ENCODE measurements around the gene SLC15A1. TPM values are rescaled to one million over a fixed set of nuclear protein-coding genes. Genes with fewer than 3 reads are reported as not detected.

The SLC15A1 gene
- total RNA-seq, 4 donors from 2014 or later = not detected

- Histone ChIP-seq H3K4me1 (no peaks in the 10 kb centered on the region), H3K9me3 (no peaks in the 10 kb centered on the region), H3K27ac (no peak overlapping the region), H3K36me3 (no peaks in the 10 kb centered on the region), H3K4me3 (no peak overlapping the region), H3K27me3 (no peaks in the 10 kb centered on the region)
- no peak for DNase-seq (ENCODE audit: low spot score in 2 of 2)
- WGBS, 2 donors = 36 to 42% methylated on average over 2 of the region's 2 CpGs
- TF ChIP-seq EP300 (IDR thresholded peaks at IDR 0.05) (no peak), POLR2A (IDR thresholded peaks at IDR 0.05) (no peak), CTCF (IDR thresholded peaks at IDR 0.05) (no peak)
Measured at GRCh38 chr13:98685146-98685545, 67.3 kb downstream of the SLC15A1 start.

GRCh38 chr13:98681049-98681448 is 71.4 kb downstream of the SLC15A1 start:
- no peak overlapping the region for H3K27ac ChIP-seq

GRCh38 chr13:98678741-98679140 is 73.7 kb downstream of the SLC15A1 start:
- Histone ChIP-seq H3K4me1 (no peaks in the 10 kb centered on the region), H3K36me3 (no peaks in the 10 kb centered on the region), H3K27me3 (no peaks in the 10 kb centered on the region), H3K27ac (no peak overlapping the region), H3K9me3 (no peaks in the 10 kb centered on the region), H3K4me3 (no peak overlapping the region)
- WGBS, 2 donors = 91 to 93% methylated on average over 8 of the region's 8 CpGs
- no peak for TF ChIP-seq POLR2A (IDR thresholded peaks at IDR 0.05)
- no peak for TF ChIP-seq EP300 (IDR thresholded peaks at IDR 0.05)
- TF ChIP-seq CTCF (IDR thresholded peaks at IDR 0.05) = no peak
- no peak for DNase-seq (ENCODE audit: low spot score in 2 of 2)

More at GRCh38 chr13:98681049-98681448, 71.4 kb downstream of the SLC15A1 start:
- Histone ChIP-seq H3K4me1 (no peaks in the 10 kb centered on the region), H3K36me3 (no peaks in the 10 kb centered on the region), H3K27me3 (no peaks in the 10 kb centered on the region), H3K4me3 (no peak overlapping the region), H3K9me3 (no peaks in the 10 kb centered on the region)
- TF ChIP-seq CTCF (IDR thresholded peaks at IDR 0.05) (no peak), POLR2A (IDR thresholded peaks at IDR 0.05) (no peak), EP300 (IDR thresholded peaks at IDR 0.05) (no peak)
- DNase-seq (ENCODE audit: low spot score in 2 of 2) = no peak
- 50 to 53% methylated on average over 3 of the region's 3 CpGs for WGBS, 2 donors

GRCh38 chr13:98677398-98677797 is 75.1 kb downstream of the SLC15A1 start:
- peaks cover 0 to 9% (median 4%) of the 10 kb centered on the region in 4 donors for H3K4me1 ChIP-seq
- H3K4me3 ChIP-seq = no peak overlapping the region
- H3K27me3 ChIP-seq = no peaks in the 10 kb centered on the region
- 45 to 65% methylated on average over 12 to 13 of the region's 13 CpGs for WGBS, 2 donors
- H3K27ac ChIP-seq = no peak overlapping the region
- no peaks in the 10 kb centered on the region for H3K9me3 ChIP-seq
- DNase-seq (ENCODE audit: low spot score in 2 of 2) = no peak
- H3K36me3 ChIP-seq = no peaks in the 10 kb centered on the region
- no peak for TF ChIP-seq EP300 (IDR thresholded peaks at IDR 0.05)
- no peak for TF ChIP-seq CTCF (IDR thresholded peaks at IDR 0.05)
- no peak for TF ChIP-seq POLR2A (IDR thresholded peaks at IDR 0.05)

- Histone ChIP-seq H3K4me3 (no peak overlapping the region), H3K9me3 (no peaks in the 10 kb centered on the region), H3K4me1 (peaks cover 0 to 9% (median 4%) of the 10 kb centered on the region in 4 donors), H3K36me3 (no peaks in the 10 kb centered on the region), H3K27me3 (no peaks in the 10 kb centered on the region), H3K27ac (no peak overlapping the region)
- no peak for TF ChIP-seq CTCF (IDR thresholded peaks at IDR 0.05)
- TF ChIP-seq POLR2A (IDR thresholded peaks at IDR 0.05) = no peak
- no peak for TF ChIP-seq EP300 (IDR thresholded peaks at IDR 0.05)
- 95 to 96% methylated on average over 13 of the region's 13 CpGs for WGBS, 2 donors
- DNase-seq (ENCODE audit: low spot score in 2 of 2) = no peak
Measured at GRCh38 chr13:98676239-98676638, 76.2 kb downstream of the SLC15A1 start.
